H1 (cell line): ENCODE results near the gene TRIM62.

Experiments
- CHD2 ChIP-seq: IDR thresholded peaks from 2 replicates; pipeline ENCODE4 v1.6.1; 2012; ENCODE audit warnings: low read length, improper control_type of control experiment
- CTCF ChIP-seq, 3 experiments: IDR thresholded peaks; 1 replicate in 2 of 3; 2 replicates in 1 of 3; pipeline versions ENCODE4 v1.5.1 to v1.6.1; 2011; ENCODE audit warnings: low read length in 3 of 3, mild to moderate bottlenecking in 3 of 3, inconsistent platforms in 2 of 3, low read depth in 1 of 3, moderate library complexity in 1 of 3; ENCODE audit not compliant: insufficient read depth in 1 of 3; ENCODE audit errors: control extremely low read depth in 1 of 3
- EGR1 ChIP-seq: IDR thresholded peaks from 2 replicates; pipeline ENCODE4 v1.6.1; 2011; ENCODE audit warnings: low read depth, low read length, borderline replicate concordance
- EZH2 ChIP-seq: fragments of 200-600 bp; sonication (generic); IDR thresholded peaks from 2 replicates; pipeline ENCODE4 v1.7.1; 2012; ENCODE audit warnings: low read depth, mild to moderate bottlenecking, moderate library complexity, low read length, inconsistent platforms; ENCODE audit not compliant: severe bottlenecking
- HDAC6 ChIP-seq: IDR thresholded peaks from one replicate; pipeline ENCODE4 v1.7.1; 2012; ENCODE audit warnings: low read depth, mild to moderate bottlenecking, inconsistent platforms, low read length, moderate library complexity
- POLR2A ChIP-seq, 2 experiments: IDR thresholded peaks; 1 replicate in 1 of 2; 2 replicates in 1 of 2; pipeline ENCODE4 v1.6.1; 2011; ENCODE audit warnings: low read depth in 2 of 2, low read length in 2 of 2, mild to moderate bottlenecking in 2 of 2; ENCODE audit errors: control extremely low read depth in 1 of 2
- POLR2AphosphoS5 ChIP-seq: IDR thresholded peaks from 2 replicates; pipeline ENCODE4 v1.6.1; 2011; ENCODE audit warnings: low read depth, low read length
- SIRT6 ChIP-seq: IDR thresholded peaks from one replicate; pipeline ENCODE4 v1.7.1; 2012; ENCODE audit warnings: low read length, inconsistent platforms
- SRF ChIP-seq: IDR thresholded peaks from 2 replicates; pipeline ENCODE4 v1.6.1; 2011; ENCODE audit warnings: mild to moderate bottlenecking, low read depth, low read length, moderate library complexity
- YY1 ChIP-seq: IDR thresholded peaks from 2 replicates; pipeline ENCODE4 v1.6.1; 2011; ENCODE audit warnings: low read depth, mild to moderate bottlenecking, low read length
- TF ChIP-seq, protein P1 (sequence below): IDR thresholded peaks from 2 replicates; pipeline ENCODE4 v1.6.1; 2011; ENCODE audit warnings: low read depth, mild to moderate bottlenecking, low read length; ENCODE audit not compliant: insufficient read depth

GRCh38 chr1:33220676-33221384 lies 39.0 kb upstream of the TRIM62 start:
- no peak for TF ChIP-seq EGR1
- no peak for TF ChIP-seq CTCF (IDR thresholded peaks at IDR 0.05; ENCODE audit: control extremely low read depth in 1 of 3, insufficient read depth in 1 of 3, low read depth in 1 of 3, low read length in 3 of 3)
- TF ChIP-seq CHD2: no peak
- TF ChIP-seq EZH2: no peak
- TF ChIP-seq POLR2AphosphoS5: no peak
- no peak for TF ChIP-seq SIRT6
- TF ChIP-seq, protein P1, sequence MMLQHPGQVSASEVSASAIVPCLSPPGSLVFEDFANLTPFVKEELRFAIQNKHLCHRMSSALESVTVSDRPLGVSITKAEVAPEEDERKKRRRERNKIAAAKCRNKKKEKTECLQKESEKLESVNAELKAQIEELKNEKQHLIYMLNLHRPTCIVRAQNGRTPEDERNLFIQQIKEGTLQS: no peak
- no peak for TF ChIP-seq SRF
- no peak for TF ChIP-seq HDAC6
- TF ChIP-seq POLR2A (IDR thresholded peaks at IDR 0.05; ENCODE audit: control extremely low read depth in 1 of 2, low read depth in 2 of 2, low read length in 2 of 2): no peak
- TF ChIP-seq YY1: no peak
